HG03045 (cell line): Measurements from ENCODE around the gene PAN3.

Experiments
- ATAC-seq: cut with Tn5 transposase; IDR thresholded peaks from one replicate; pipeline ENCODE4 v1.9.1; 2021; ENCODE audit warnings: mild to moderate bottlenecking, moderate library complexity; ENCODE audit not compliant: unreplicated experiment

The PAN3 gene

GRCh38 chr13:28283600-28283999, 145.3 kb downstream of the PAN3 start:
- no peak for ATAC-seq

- no peak for ATAC-seq
Observed at GRCh38 chr13:28286263-28286662, 147.9 kb downstream of the PAN3 start.

- no peak for ATAC-seq
Observed at GRCh38 chr13:28297341-28297740, 159.0 kb downstream of the PAN3 start.

GRCh38 chr13:28299916-28300315, 161.6 kb downstream of the PAN3 start:
- ATAC-seq: no peak

GRCh38 chr13:28301839-28302238, 163.5 kb downstream of the PAN3 start:
- no peak for ATAC-seq

- ATAC-seq: no peak
Observed at GRCh38 chr13:28306325-28306724, 168.0 kb downstream of the PAN3 start.

- ATAC-seq: no peak
Observed at GRCh38 chr13:28313579-28313978, 175.2 kb downstream of the PAN3 start.

GRCh38 chr13:28314879-28315278, 176.5 kb downstream of the PAN3 start:
- ATAC-seq: no peak

GRCh38 chr13:28316129-28316528, 177.8 kb downstream of the PAN3 start:
- ATAC-seq: no peak

GRCh38 chr13:28316836-28317235, 178.5 kb downstream of the PAN3 start:
- no peak for ATAC-seq

GRCh38 chr13:28318496-28318895, 180.2 kb downstream of the PAN3 start:
- ATAC-seq: no peak

GRCh38 chr13:28319528-28319927, 181.2 kb downstream of the PAN3 start:
- no peak for ATAC-seq

GRCh38 chr13:28320209-28320608, 181.9 kb downstream of the PAN3 start:
- ATAC-seq: no peak

GRCh38 chr13:28320884-28321574, 182.7 kb downstream of the PAN3 start:
- ATAC-seq: no peak

GRCh38 chr13:28321756-28322155, 183.4 kb downstream of the PAN3 start:
- ATAC-seq: no peak

GRCh38 chr13:28322256-28322905, 184.0 kb downstream of the PAN3 start:
- no peak for ATAC-seq

- ATAC-seq: no peak
Observed at GRCh38 chr13:28324181-28324789, 185.9 kb downstream of the PAN3 start.

- no peak for ATAC-seq
Observed at GRCh38 chr13:28325022-28325421, 186.7 kb downstream of the PAN3 start.

- ATAC-seq: no peak
Observed at GRCh38 chr13:28326056-28326455, 187.7 kb downstream of the PAN3 start.

- ATAC-seq: no peak
Observed at GRCh38 chr13:28327373-28328270, 189.3 kb downstream of the PAN3 start.

GRCh38 chr13:28328271-28328607, 189.9 kb downstream of the PAN3 start:
- ATAC-seq: no peak
